RKO (cell line): ENCODE data around the gene ADARB2.
A peak's percentile ranks its signal among the peaks of the same experiment; 100 is the strongest.

Source experiments
- DNase-seq: peaks from one replicate; pipeline ENCODE4 v3.0.0-alpha.2; 2016; ENCODE audit warnings: low spot score

ADARB2 gene

DNA sequence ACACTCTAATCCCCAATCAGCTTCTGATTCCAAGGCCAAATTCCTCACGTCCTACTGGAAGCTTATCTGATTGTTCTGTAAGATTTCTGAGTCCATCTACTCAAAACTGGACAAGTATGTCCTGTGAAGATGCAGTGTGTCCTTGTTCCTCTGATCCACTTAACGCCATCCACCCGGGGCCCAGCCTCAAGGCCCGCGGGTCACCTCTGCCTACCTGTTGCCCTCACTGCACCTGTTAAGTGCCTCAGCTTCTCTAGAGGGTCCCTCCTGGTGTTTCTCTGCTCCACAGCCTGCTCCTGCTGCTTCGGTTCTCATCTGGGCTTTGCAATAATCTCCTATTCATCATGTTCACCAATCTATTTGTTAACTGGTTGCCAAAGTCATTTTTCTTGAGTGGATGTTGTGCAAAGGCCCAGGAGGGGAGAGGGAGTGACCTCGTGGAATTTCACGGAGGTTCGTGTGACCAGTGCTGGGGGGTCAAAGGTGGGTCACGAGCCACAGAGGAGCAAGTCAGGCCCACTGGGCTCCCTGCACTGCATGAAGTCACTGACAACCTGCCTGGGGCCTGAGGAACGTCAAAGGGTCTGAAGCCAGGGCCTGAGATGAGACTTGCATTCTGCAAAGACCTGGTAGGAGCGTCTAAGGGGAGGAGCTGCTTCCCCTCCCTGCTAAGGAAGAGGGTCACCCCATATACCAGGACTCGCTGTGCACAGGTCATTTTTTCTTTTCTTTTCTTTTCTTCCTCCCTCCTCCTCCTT is 343.0 kb downstream of the ADARB2 start:
- no peak for DNase-seq

DNA sequence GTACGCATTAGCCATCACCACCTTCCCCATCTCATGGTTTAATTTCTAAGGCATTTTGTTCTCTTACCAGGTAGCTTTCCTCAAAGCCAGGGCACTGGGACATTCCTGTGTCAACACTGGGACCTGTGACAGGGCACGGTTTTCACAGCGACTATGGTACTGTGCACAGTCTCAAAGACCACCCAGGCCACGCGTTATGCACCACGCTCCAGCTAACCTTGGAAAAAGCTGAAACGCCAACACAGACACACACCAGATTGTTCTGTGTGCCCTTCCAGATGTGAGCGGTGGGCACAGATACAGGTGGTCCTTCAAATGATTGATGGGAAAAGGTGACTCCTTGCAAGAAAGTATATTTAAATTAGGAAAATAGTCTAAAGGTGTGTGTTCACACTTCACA is 343.8 kb downstream of the ADARB2 start:
- no peak for DNase-seq

DNA sequence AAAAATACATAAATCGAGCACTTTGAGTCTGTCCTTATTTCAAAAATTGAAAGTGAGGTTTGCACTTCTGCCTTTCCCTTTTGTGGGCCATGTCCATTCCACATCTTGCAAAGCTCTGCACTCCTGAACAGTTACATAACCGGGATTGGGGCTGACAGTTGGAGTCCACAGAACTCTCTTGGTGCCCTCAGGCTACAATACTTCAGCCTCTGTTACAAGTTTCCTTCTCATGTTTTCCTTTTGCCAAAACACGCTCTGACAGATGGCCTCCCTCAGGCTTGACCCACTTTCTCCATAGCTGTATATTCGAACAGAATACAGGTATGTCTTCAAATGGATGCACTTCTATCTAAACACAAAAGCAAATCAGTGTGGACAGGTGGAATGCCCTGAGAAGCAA is 345.2 kb downstream of the ADARB2 start:
- DNase-seq = no peak

DNA sequence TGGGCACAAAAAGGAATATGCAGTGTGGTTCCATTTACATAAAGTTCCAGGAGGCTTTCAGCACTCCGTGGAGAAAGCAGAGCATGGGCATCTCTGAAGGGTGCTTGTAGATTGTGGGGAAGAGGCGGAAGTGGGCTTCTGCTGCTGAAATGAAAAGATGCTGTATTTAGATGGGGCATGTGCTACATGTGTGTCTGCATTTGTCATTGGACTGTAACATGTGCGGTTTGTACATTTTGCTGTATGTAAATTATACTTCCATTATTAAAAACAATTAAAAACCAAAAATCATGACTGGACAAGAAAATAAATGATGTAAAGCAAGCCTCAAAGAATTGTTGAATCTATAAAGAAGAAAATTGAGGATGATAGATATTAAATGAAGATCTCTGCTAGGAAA is 347.1 kb downstream of the ADARB2 start:
- no peak for DNase-seq

DNA sequence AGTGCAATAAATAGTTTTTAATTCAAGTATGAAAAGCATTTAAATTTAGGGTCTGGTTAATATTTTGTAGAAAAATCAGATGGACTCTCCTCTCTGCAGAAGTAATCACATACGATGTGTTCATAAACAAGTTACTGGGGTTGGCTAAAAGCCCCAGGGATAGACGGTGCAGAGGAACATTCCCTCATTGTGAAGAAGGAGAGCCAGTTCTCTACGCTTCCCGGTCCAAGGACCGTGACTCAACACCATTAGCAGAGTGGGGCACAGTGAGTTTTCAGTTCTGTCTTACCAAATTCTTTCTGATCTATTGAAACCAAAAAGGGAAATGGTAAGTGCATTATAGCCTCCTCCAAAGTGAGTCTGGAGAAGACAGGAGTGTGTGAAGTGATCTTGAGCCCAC is 353.3 kb downstream of the ADARB2 start:
- no peak for DNase-seq

DNA sequence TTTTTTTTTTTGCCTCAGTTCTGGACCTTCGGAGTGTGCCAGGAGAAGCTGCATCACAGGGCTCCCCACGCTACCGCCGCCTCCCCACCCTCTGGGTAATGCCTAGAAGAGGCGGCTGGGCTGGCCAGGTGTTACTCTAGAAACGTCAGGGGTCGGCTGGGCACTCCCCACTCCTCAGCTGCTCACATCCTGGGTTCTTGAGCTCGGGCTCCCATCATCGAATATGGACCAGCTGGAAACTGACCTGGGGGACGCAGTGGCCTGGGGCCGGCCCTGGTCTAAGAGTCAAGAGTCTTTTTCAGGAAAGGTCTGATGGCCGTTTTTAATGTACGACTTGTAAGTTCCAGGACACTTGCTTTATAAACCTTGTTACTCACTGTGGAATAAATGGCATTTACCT is 354.6 kb downstream of the ADARB2 start:
- DNase-seq = no peak

DNA sequence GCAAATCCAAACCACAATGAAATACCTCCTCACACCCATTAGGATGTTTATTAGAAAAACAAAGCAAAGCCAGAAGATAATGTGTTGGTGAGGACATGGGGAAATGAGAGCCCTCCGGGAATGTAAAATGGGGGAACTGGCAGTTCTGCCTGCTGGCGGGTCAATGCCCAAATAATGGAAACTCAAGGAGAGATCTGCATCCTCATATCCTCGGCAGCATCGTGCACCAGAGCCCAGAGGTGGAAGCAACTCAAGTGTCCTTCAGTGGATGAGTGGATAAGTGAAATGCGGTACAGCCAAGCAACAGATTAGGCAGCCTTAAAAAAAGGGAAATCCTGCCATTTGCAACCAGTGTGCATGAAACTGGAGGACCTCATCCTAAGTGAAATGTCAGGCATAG is 356.0 kb downstream of the ADARB2 start:
- DNase-seq = no peak

DNA sequence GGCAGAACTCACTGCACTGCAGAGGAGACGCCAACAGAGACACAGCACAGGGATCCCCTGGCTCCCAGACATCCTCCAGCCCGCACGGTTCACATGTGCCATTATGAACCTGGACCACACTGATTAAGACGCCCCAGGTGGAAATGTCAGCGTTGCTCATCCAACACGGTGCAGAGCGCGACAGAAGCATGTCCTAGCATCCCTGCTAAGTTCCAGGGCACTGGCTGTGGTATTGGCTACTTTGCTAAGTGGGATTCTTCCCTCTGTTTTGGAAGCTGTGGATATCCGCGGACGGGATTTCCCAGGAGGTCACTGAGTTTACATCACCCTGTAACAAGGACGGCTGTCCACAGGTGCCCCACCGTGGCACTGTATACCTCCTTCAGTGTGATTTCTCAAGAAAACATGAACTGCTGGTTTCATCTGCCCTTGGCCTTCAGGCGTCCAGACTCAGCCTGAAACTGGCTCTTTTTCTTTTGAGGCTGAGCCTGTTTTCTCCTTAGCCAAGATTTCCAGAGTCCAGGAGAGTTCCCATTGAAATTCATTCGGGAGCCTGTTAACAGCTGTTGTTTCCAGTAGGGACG is 357.1 kb downstream of the ADARB2 start:
- no peak for DNase-seq

DNA sequence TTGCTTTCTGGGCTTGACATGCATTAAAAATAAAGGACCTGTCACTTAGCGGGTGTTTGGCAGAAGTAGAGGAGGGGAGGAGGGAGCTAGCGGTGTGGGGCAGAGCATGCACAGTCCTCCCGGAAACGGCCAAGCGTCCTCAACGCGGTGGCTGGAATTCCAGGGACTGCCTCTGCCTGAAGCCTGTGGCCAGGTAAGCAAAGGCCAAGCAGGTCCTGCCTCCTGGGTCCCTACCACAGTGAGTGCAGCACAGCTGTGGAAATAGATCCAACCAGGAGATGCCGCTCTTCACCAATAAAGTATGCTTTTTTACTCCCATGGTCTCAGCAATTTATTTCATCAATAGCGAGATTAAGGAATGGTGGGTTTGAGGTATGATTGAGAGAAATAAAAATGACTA is 357.7 kb downstream of the ADARB2 start:
- no peak for DNase-seq

DNA sequence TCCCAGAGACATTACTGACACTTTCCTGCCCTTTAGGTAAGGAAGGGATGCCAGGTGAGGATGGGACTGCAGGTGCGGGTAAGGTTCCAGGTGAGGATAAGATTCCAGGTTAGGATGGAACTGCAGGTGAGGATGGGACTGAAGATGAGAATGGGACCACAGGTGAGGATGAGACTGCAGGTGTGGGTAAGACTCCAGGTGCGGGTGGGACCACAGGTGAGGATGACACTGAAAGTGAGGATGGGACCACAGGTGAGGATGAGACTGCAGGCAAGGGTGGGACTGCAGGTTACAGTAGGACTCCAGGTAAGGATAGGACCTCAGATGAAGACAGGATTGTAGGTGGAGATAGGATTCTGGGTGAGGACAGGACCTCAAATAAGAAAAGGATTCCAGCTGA is 358.9 kb downstream of the ADARB2 start:
- DNase-seq = no peak

DNA sequence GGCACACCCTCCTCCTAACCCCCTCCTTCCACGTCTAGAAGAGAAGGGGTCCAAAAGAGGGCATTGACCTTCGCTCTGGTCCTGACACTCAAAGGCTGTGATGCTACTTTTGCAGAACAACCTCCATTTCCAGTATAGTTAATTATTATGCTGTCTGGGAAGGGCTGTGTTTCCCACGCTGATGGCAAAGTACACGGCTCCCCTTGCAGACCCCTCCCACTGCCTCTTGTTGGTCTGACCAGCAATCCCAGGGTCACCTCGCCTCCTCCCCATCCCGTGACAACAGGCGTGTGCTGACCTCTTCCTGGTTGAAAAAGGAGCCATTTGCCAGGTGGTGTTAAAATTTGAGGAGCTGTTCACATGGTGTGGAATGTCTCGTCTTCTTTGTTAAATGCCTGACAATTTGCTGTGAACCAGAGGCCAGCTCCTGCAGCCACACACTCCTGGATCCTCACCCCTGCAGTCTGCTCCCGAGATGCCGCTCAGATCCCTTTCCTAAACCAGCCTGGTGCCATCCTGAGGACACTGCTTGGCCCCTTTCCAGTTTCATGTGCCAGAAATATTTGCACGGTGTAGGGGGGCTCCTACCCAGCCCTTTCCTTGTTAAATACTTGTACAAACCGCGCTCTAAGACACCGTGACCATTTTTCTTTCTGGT is 359.5 kb downstream of the ADARB2 start:
- DNase-seq = no peak

DNA sequence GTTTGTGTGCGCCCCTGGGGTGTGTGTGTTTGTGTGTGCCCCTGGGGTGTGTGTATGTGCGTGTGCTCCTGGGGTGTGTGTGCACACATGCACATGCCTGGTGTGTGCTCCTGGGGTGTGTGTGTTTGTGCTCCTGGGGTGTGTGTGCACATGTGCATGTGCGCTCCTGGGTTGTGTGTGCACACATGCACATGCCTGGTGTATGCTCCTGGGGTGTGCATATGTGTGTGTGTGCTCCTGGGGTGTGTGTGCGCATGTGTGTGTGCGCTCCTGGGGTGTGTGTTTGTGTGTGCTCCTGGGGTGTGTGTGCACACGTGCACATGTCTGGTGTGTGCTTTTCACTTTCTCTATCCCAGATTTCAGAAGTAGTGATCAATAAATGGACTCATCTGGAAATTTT is 360.1 kb downstream of the ADARB2 start:
- DNase-seq = no peak

DNA sequence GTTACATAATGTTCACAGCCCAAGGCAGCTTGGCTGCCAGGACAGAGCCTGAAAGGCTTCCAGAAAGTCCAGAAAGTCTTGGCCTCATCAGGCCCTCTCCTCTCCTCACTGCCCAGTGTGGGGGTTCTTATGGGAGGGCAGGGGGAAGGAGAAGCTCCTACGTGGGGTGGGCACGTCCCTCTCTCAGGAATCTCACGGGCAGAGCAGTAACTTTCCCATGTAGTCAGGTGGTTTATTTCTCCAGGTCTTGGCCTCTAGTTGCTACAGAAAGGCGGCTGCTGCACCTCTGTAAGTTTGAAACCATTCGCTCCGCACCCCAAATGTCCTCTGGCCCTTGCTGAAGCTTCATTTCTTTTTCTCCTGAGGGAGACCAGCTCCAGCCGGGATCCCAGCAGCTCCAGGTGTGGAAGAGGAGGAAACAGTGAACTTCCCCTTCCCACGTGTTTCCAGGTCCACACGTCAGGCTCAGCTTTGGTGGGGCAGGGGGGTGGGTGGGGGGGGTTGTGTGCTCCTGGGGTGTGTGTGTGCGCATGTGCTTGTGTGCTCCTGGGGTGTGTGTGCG is 360.9 kb downstream of the ADARB2 start:
- DNase-seq = no peak

DNA sequence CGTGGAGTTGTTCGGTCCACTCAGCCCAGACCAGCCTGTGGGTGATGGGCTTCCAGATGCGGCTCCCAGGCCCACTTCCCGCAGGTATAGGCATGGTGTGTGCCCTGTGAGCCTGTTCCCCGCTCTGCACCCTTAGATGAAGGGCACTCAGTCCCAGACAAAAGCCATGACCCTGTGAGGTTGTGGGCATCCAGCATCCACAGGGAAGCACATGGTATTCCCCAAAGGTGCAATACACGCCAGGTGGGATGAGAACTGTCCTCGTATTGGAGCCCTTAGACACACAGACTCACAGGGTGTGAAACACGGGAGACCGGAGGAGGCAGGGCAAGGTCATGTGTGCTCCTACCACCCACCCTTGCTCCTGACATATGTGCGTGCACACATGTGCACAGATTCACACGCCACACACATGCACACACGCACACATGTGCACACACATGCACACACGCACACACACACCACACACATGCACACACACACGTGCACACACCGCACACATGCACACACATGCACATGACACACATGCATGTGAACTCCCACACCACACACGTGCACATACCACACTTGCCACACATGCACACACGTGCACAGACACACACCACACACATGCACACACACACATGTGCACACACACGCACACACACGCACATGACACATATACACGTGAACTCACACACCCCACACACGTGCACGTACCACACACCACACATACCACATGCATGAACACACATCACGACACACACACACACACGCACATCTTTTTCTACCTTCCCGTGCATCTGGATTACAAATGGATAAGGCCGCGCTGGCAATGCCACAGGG is 361.8 kb downstream of the ADARB2 start:
- no peak for DNase-seq

DNA sequence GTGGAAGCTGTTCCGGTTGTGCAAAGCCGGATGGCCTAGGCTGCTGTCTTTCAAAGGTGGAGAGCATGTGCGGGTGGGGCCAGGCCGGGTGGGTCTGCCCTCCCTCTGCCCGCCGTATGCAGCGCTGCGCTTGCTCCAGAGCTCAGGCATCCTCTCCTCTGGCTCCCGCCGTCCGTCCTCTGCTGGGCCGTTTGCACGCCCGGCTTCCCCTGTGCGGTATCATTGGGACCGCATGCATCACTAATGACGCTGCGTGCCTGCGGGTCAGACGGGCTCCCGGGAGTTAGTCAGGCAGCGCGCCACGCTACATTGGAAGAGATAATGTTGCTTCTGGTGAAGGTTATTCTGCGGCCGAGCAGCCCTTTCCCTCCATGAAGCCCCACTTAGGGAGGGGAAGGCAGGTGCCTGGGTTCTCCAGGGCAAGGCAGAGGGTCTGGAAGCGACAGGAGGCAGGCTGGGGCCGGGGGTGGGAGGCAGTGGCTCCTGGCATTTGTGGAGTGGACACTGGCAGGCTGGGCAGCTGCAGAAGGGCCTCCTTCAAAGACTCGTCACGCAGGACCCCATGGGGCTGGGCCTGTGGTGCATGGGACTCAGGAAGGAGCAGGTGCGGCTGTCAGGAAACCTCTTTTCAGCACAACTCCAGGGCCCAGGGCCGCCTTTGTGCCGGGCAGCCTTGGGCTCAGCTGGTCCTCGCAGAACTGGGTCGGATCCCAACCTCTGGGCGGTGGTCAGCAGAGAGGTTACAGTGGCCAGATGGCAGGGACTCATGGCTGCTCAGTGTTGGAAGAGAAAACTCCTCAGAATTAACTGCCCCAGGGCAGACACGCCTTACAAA is 362.6 kb downstream of the ADARB2 start:
- no peak for DNase-seq

DNA sequence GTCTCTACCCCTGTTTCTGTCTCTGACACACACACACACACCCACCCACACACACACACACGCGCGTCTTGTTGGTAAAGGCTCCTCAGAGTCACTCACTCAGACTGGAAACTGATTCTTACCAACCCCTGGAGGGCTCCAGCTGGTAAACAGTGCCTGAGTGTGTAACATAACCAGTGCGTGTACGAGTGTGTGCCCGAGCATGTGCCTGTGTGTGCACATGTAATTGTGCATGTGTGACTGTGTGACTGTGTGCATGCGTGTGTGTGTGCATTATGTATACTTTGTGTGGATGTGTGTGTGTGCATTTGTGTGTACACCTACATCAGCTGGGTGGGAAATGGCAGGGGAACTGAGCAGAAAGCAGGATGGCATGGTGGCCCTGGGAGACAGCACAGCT is 364.0 kb downstream of the ADARB2 start:
- no peak for DNase-seq

DNA sequence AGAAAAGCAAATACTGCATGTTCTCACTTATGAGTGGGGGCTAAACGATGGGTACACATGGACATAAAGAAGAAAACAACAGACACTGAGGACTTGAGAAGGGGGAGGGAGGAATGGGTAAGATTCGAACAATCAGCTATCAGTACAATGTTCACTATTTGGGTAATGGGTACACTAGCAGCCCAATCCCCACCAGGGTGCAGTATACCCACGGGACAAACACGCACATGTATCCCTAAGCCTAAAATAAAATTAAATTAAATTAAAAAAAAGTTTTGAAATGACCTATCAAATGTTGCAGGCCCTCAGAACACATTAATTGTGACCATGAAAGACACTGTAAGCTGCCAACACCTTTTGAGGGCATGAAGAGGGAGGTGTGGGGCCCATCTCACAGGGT is 365.1 kb downstream of the ADARB2 start:
- DNase-seq = no peak

DNA sequence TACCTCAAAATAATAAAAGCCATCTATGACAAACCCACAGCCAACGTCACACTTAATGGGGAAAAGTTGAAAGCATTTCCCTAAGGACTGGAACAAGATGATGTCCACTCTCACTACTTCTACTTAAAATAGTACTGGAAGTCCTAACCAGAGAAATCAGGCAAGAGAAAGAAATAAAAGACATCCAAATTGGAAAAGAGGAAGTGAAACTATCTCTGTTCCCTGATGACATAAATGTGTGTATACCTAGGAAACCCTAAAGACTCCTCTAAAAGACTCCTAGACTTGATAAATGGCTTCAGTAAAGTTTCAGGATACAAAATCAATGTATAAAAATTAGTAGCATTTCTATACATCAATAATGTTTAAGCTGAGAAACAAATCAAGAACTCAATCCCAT is 367.0 kb downstream of the ADARB2 start:
- no peak for DNase-seq

DNA sequence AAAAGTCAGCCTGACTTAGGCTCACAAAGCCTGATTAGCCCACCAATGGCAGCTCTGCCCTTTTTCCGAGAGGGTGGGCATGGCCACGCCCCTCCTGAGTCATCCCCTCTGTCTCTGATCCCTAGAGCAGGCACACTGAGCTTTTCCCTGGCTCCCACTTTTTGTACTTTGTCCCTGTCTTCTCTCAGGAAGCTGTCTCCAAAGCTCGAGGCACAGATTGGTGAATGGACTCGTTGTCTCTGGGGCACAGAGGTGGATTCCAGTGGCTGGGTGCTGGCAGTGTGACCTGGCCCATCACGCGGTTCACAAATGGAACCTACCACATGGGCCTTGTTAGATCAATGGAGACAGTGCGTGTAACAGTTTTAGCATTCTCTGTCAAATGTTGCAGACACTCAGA is 367.7 kb downstream of the ADARB2 start:
- no peak for DNase-seq

DNA sequence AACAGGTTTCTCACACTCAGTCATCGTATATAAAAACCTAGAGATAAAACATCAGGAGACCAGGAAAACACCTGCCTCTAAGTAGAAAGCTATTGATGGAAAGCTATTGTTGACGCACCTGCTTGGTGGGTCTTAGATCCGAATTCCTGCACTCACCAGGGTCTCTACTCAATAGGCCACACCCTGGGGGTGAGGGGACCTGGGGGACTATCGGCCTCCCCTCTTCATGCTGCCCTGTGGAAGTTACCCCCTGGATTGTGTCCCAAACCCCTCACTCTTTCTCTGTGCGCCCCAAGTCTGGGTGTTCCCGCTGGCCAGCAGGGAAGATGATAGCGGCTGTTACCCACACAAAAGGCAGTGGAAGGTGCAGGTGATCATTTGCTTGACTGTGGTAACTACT is 368.1 kb downstream of the ADARB2 start:
- no peak for DNase-seq

DNA sequence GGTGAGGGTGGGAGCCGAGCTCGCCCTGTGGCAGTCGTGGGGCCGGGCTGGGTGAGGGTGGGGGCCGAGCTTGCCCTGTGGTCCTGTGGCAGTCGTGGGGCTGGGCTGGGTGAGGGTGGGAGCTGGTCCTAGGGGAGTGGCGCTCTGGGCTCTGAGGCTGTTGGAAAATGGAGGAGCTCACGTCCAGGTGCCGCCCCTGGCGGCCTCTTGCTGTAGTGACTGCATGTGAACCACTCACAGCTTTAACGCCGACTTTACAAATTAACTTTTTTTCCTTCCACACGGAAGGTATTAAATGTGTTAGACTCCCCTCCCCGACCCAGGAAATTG is 368.5 kb downstream of the ADARB2 start:
- peak; percentile 72 for DNase-seq
